GM12891 (cell line): Measurements from ENCODE around the gene TLCD3A.

Experiments used
- PAX5 ChIP-seq: IDR thresholded peaks from 2 replicates; pipeline ENCODE4 v1.6.1; 2011; ENCODE audit warnings: low read length, moderate library complexity, mild to moderate bottlenecking; ENCODE audit not compliant: insufficient read depth, severe bottlenecking
- POLR2A ChIP-seq: IDR thresholded peaks from 2 replicates; pipeline ENCODE4 v1.6.1; 2011; ENCODE audit warnings: low read depth, low read length, control low read depth
- POLR2AphosphoS5 ChIP-seq: IDR thresholded peaks from 2 replicates; pipeline ENCODE4 v1.6.1; 2011; ENCODE audit warnings: low read depth, low read length, control low read depth
- POU2F2 ChIP-seq: IDR thresholded peaks from 2 replicates; pipeline ENCODE4 v1.6.1; 2011; ENCODE audit warnings: low read depth, mild to moderate bottlenecking, control low read depth, low read length, moderate library complexity
- SPI1 ChIP-seq: IDR thresholded peaks from 2 replicates; pipeline ENCODE4 v1.6.1; 2011; ENCODE audit warnings: low read depth, low read length, control low read depth
- TAF1 ChIP-seq: IDR thresholded peaks from 2 replicates; pipeline ENCODE4 v1.6.1; 2011; ENCODE audit warnings: low read depth, low read length, control low read depth

DNA sequence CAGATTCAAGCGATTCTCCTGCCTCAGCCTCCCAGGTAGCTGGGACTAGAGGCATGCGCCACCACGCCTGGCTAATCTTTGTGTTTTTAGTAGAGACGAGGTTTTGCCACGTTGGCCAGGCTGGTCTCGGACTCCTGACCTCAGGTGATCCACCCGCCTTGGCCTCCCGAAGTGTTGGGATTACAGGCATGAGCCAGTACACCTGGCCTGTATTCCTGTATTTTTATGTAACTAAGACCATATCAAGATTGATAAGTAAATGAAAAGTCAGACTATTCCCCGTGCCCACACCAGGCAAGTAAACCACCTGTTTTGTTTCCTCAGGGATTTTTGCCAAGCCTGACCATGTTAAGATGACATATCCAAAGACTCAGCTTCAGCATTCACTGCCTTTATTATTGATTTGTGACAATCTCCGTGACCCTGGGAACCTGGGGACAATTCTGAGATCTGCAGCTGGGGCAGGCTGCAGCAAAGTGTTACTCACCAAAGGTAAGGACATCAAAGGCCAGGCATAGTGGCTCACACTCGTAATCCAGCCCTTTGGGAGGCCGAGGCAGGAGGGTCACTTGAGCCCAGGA, 55.3 kb downstream of the TLCD3A start:
- TF ChIP-seq POLR2A (no peak), POLR2AphosphoS5 (no peak), SPI1 (no peak), POU2F2 (no peak), TAF1 (no peak), PAX5 (no peak)
